HCT116 (cell line): ENCODE measurements around the gene GBGT1. TPM values are rescaled to one million over a fixed set of nuclear protein-coding genes. Genes with fewer than 3 reads are reported as not detected.

Experiments used
- ATAC-seq: fragments of 200-7000 bp; cut with Tn5 transposase; 2 replicates; pipeline ENCODE4 v1.9.1; 2020; ENCODE audit warnings: mild to moderate bottlenecking, moderate library complexity
- BruUV-seq: library from RNA; stranded (reverse); fragments of 400-500 nt; replicated peaks from 2 replicates; lab custom pipeline; 2021; lab: Mats Ljungman, UMichigan
- CTCF ChIA-PET: fragments of 300-600 bp; sonication (Branson Sonifier 250); formaldehyde crosslinking; loops from one replicate; lab custom pipeline; 2021; ENCODE audit warnings: antibody characterized with exemption; lab: Charles Lee
- POLR2A ChIA-PET: fragments of 300-600, 350-600 bp; sonication (Branson Sonifier 250); formaldehyde crosslinking; loops from one replicate; lab custom pipeline; 2021; ENCODE audit warnings: antibody characterized with exemption; lab: Charles Lee
- RAD21 ChIA-PET, 2 experiments: fragments of 300-600 bp; sonication (Branson Sonifier 250); formaldehyde crosslinking; loops; one replicate each; lab custom pipeline; 2023; ENCODE audit warnings: low total read pairs in 2 of 2; ENCODE audit not compliant: uncharacterized antibody in 2 of 2, unreplicated experiment in 2 of 2, low non-redundant PET in 1 of 2; lab: Charles Lee
- DNase-seq: peaks from one replicate; pipeline ENCODE4 v3.0.0-alpha.2; 2010; ENCODE audit warnings: low read depth, low spot score
- H2AFZ ChIP-seq: fragments of 200-600 bp; shearing (Covaris generic), sonication (generic); 2 replicates; pipeline ENCODE4 v1.6.1; 2017; ENCODE audit warnings: low read depth, mixed run types, mixed read lengths, antibody characterized with exemption, low read length; ENCODE audit not compliant: poor library complexity, severe bottlenecking
- H3K27ac ChIP-seq: 2 replicates; pipeline ENCODE4 v1.5.1; 2012; ENCODE audit warnings: low read depth, low read length
- H3K27me3 ChIP-seq: fragments of 200-600 bp; sonication (generic); 2 replicates; pipeline ENCODE4 v1.6.1; 2016; ENCODE audit warnings: mixed run types, low read length, mixed read lengths; ENCODE audit not compliant: insufficient read depth
- H3K36me3 ChIP-seq, 2 experiments: fragments of 200-500 bp in 1 of 2; fragments of 200-600 bp in 1 of 2; sonication (Bioruptor generic) in 1 of 2; sonication (generic) in 1 of 2; 2 replicates each; pipeline versions ENCODE4 v1.5.1 to v1.6.1; 2014 to 2016; ENCODE audit warnings: low read length in 2 of 2, inconsistent platforms in 1 of 2, mixed read lengths in 1 of 2, mixed run types in 1 of 2; ENCODE audit not compliant: insufficient read depth in 2 of 2, control insufficient read depth in 1 of 2
- H3K4me1 ChIP-seq, 2 experiments: fragments of 200-600 bp in 1 of 2; sonication (generic) in 1 of 2; 2 replicates each; pipeline versions ENCODE4 v1.5.1 to v1.6.1; 2012 to 2017; ENCODE audit warnings: low read length in 2 of 2, inconsistent platforms in 1 of 2, mild to moderate bottlenecking in 1 of 2, mixed read lengths in 1 of 2, mixed run types in 1 of 2, moderate library complexity in 1 of 2; ENCODE audit not compliant: insufficient read depth in 2 of 2, control insufficient read depth in 1 of 2
- H3K4me2 ChIP-seq: fragments of 200-600 bp; sonication (generic); 2 replicates; pipeline ENCODE4 v1.6.1; 2017; ENCODE audit warnings: mixed run types, low read length, mixed read lengths
- H3K4me3 ChIP-seq, 2 experiments: fragments of 200-600 bp in 1 of 2; sonication (generic) in 1 of 2; replicated peaks in 1 of 2; 2 replicates each; pipeline ENCODE4 v1.5.1; 2011 to 2016; ENCODE audit warnings: low read length in 2 of 2, control low read depth in 1 of 2, low read depth in 1 of 2, mild to moderate bottlenecking in 1 of 2, mixed read lengths in 1 of 2, mixed run types in 1 of 2
- H3K79me2 ChIP-seq: fragments of 200-600 bp; sonication (generic); 2 replicates; pipeline ENCODE4 v1.6.1; 2017; ENCODE audit warnings: mild to moderate bottlenecking, mixed run types, low read length, moderate library complexity, mixed read lengths; ENCODE audit not compliant: insufficient read depth
- H3K9ac ChIP-seq: fragments of 200-600 bp; sonication (generic); 2 replicates; pipeline ENCODE4 v1.6.1; 2016; ENCODE audit warnings: low read length, mixed read lengths
- H3K9me2 ChIP-seq: fragments of 200-600 bp; sonication (generic), shearing (Covaris generic); 2 replicates; pipeline ENCODE4 v1.6.1; 2017; ENCODE audit warnings: mixed run types, mild to moderate bottlenecking, moderate library complexity; ENCODE audit not compliant: insufficient read depth
- H3K9me3 ChIP-seq, 2 experiments: fragments of 200-500 bp in 1 of 2; fragments of 200-600 bp in 1 of 2; sonication (Bioruptor generic) in 1 of 2; sonication (generic) in 1 of 2; 2 replicates each; pipeline ENCODE4 v1.6.1; 2014 to 2017; ENCODE audit warnings: low read length in 2 of 2, mixed read lengths in 2 of 2, inconsistent platforms in 1 of 2, low read depth in 1 of 2, mild to moderate bottlenecking in 1 of 2, mixed run types in 1 of 2, moderate library complexity in 1 of 2; ENCODE audit not compliant: control insufficient read depth in 1 of 2, insufficient read depth in 1 of 2
- H4K20me1 ChIP-seq: fragments of 200-600 bp; sonication (generic), shearing (Covaris generic); 2 replicates; pipeline ENCODE4 v1.6.1; 2017; ENCODE audit warnings: mixed run types, mild to moderate bottlenecking, moderate library complexity; ENCODE audit not compliant: insufficient read depth
- ATF3 ChIP-seq: IDR thresholded peaks from 2 replicates; pipeline ENCODE4 v1.6.1; 2012
- CEBPB ChIP-seq: IDR thresholded peaks from 2 replicates; pipeline ENCODE4 v1.6.1; 2012; ENCODE audit warnings: low read depth
- CTCF ChIP-seq, 3 experiments: fragments of 200-600 bp in 1 of 3; sonication (generic) in 1 of 3; IDR thresholded peaks in 2 of 3; conservative IDR thresholded peaks in 1 of 3; 2 replicates each; pipeline ENCODE4 v1.5.1; 2012 to 2017; ENCODE audit warnings: low read depth in 2 of 3, low read length in 2 of 3, antibody characterized with exemption in 1 of 3, borderline replicate concordance in 1 of 3, control low read depth in 1 of 3, mild to moderate bottlenecking in 1 of 3, mixed read lengths in 1 of 3, mixed run types in 1 of 3, moderate library complexity in 1 of 3; ENCODE audit not compliant: insufficient read depth in 1 of 3
- EGR1 ChIP-seq: IDR thresholded peaks from 2 replicates; pipeline ENCODE4 v1.6.1; 2012; ENCODE audit warnings: low read depth
- ELF1 ChIP-seq: IDR thresholded peaks from 2 replicates; pipeline ENCODE4 v1.6.1; 2012; ENCODE audit warnings: low read depth, borderline replicate concordance
- EZH2 ChIP-seq: fragments of 200-600 bp; sonication (generic); IDR thresholded peaks from 2 replicates; pipeline ENCODE4 v1.6.1; 2017; ENCODE audit warnings: antibody characterized with exemption, mixed run types
- EZH2phosphoT487 ChIP-seq: fragments of 200-600 bp; IDR thresholded peaks from 2 replicates; pipeline ENCODE4 v1.6.1; 2018; ENCODE audit warnings: antibody characterized with exemption, borderline replicate concordance
- FOSL1 ChIP-seq: IDR thresholded peaks from 2 replicates; pipeline ENCODE4 v1.6.1; 2012; ENCODE audit warnings: low read depth
- MAX ChIP-seq: IDR thresholded peaks from 2 replicates; pipeline ENCODE4 v1.6.1; 2012
- POLR2A ChIP-seq: IDR thresholded peaks from 2 replicates; pipeline ENCODE4 v1.7.0; 2011; ENCODE audit warnings: borderline replicate concordance; ENCODE audit not compliant: insufficient read depth, insufficient read length; ENCODE audit errors: extremely low read depth
- POLR2AphosphoS5 ChIP-seq: IDR thresholded peaks from 2 replicates; pipeline ENCODE4 v1.6.1; 2011; ENCODE audit warnings: mild to moderate bottlenecking, low read depth, low read length, moderate library complexity
- RAD21 ChIP-seq: IDR thresholded peaks from 2 replicates; pipeline ENCODE4 v1.6.1; 2012; ENCODE audit warnings: low read depth, mild to moderate bottlenecking
- SRF ChIP-seq: IDR thresholded peaks from 2 replicates; pipeline ENCODE4 v1.6.1; 2012; ENCODE audit warnings: low read depth
- TCF7L2 ChIP-seq: IDR thresholded peaks from 2 replicates; pipeline ENCODE4 v1.7.0; 2011; ENCODE audit warnings: borderline replicate concordance, inconsistent platforms; ENCODE audit not compliant: insufficient read depth, insufficient read length; ENCODE audit errors: extremely low read depth
- YY1 ChIP-seq: IDR thresholded peaks from 2 replicates; pipeline ENCODE4 v1.6.1; 2011; ENCODE audit warnings: low read length, low read depth, moderate library complexity, mild to moderate bottlenecking; ENCODE audit not compliant: insufficient replicate concordance; ENCODE audit errors: extremely low read depth
- ZBTB33 ChIP-seq: IDR thresholded peaks from 2 replicates; pipeline ENCODE4 v1.6.1; 2011; ENCODE audit warnings: mild to moderate bottlenecking, low read length, moderate library complexity; ENCODE audit not compliant: insufficient replicate concordance; ENCODE audit errors: extremely low read depth
- ZFX ChIP-seq: fragments of 450-650 bp; IDR thresholded peaks from 2 replicates; pipeline ENCODE4 v1.6.1; 2017
- ZNF274 ChIP-seq: fragments of 200-500 bp; sonication (Bioruptor generic); IDR thresholded peaks from 2 replicates; pipeline ENCODE4 v1.6.1; 2014; ENCODE audit warnings: mild to moderate bottlenecking, low read depth, low read length, inconsistent platforms
- intact Hi-C: fragments of 100-400 bp; cut with micrococcal nuclease; formaldehyde crosslinking; loops from 2 replicates; pipeline ENCODE4 v1.10.0; 2022
- total RNA-seq: library from RNA; stranded (reverse); gene quantifications from one replicate; pipeline ENCODE4 v1.2.1, GENCODE V29; 2021; ENCODE audit not compliant: unreplicated experiment
- TF ChIP-seq, protein P1 (sequence below): IDR thresholded peaks from 2 replicates; pipeline ENCODE4 v1.6.1; 2012; ENCODE audit warnings: low read depth

The GBGT1 gene
- total RNA-seq, 1 experiment from 2014 or later = 0.34 TPM

GRCh38 chr9:133151041-133151440 lies 12.7 kb downstream of the GBGT1 start:
- CTCF ChIA-PET = no interaction called here
- POLR2A ChIA-PET = no interaction called here
- Histone ChIP-seq H3K27ac (no peak overlapping the region), H3K36me3 (no peaks in the 10 kb centered on the region), H3K9ac (no peak overlapping the region), H3K9me3 (no peaks in the 10 kb centered on the region), H3K4me3 (no peak overlapping the region), H3K27me3 (no peaks in the 10 kb centered on the region), H3K79me2 (peaks cover 27% of the 10 kb centered on the region), H3K9me2 (no peaks in the 10 kb centered on the region), H2AFZ (no peak overlapping the region), H3K4me2 (no peak overlapping the region), H4K20me1 (no peaks in the 10 kb centered on the region; the same call in 1 of the 2 replicates), H3K4me1 (peaks cover 13 to 30% of the 10 kb centered on the region in 2 experiments)
- DNase-seq (no peak), ATAC-seq (no peak)
- intact Hi-C loops = no loop called here
- BruUV-seq = no TSS peak
- TF ChIP-seq ATF3 (no peak), MAX (no peak), EZH2phosphoT487 (no peak), SRF (no peak), ZBTB33 (no peak), RAD21 (no peak), POLR2A (no peak), ZFX (no peak), ZNF274 (no peak), TCF7L2 (no peak), FOSL1 (no peak), ELF1 (no peak), EGR1 (no peak), CTCF (IDR thresholded peaks at IDR 0.05 in 2 of 3, conservative IDR thresholded peaks at IDR 0.05 in 1 of 3; ENCODE audit: borderline replicate concordance in 1 of 3, insufficient read depth in 1 of 3, low read depth in 2 of 3, low read length in 2 of 3) (no peak), YY1 (no peak), EZH2 (no peak), CEBPB (no peak), POLR2AphosphoS5 (no peak)
- TF ChIP-seq, protein P1, sequence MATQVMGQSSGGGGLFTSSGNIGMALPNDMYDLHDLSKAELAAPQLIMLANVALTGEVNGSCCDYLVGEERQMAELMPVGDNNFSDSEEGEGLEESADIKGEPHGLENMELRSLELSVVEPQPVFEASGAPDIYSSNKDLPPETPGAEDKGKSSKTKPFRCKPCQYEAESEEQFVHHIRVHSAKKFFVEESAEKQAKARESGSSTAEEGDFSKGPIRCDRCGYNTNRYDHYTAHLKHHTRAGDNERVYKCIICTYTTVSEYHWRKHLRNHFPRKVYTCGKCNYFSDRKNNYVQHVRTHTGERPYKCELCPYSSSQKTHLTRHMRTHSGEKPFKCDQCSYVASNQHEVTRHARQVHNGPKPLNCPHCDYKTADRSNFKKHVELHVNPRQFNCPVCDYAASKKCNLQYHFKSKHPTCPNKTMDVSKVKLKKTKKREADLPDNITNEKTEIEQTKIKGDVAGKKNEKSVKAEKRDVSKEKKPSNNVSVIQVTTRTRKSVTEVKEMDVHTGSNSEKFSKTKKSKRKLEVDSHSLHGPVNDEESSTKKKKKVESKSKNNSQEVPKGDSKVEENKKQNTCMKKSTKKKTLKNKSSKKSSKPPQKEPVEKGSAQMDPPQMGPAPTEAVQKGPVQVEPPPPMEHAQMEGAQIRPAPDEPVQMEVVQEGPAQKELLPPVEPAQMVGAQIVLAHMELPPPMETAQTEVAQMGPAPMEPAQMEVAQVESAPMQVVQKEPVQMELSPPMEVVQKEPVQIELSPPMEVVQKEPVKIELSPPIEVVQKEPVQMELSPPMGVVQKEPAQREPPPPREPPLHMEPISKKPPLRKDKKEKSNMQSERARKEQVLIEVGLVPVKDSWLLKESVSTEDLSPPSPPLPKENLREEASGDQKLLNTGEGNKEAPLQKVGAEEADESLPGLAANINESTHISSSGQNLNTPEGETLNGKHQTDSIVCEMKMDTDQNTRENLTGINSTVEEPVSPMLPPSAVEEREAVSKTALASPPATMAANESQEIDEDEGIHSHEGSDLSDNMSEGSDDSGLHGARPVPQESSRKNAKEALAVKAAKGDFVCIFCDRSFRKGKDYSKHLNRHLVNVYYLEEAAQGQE = no peak
- RAD21 ChIA-PET = no interaction called here
